Stimulated activated CD8-positive, alpha-beta memory T cell treated with anti-CD3 and anti-CD28 coated beads, Interleukin-15, amount 100 ng/mL, for 4 hours (primary cell): ENCODE measurements around the gene ACKR2.
A peak's percentile ranks its signal among the peaks of the same experiment; 100 is the strongest.
"Not testable (repeated sequence)": the region's sequence is repeated elsewhere in the genome, so short reads cannot be mapped to it uniquely, and the experiment has no call there.

Experiments used
- DNase-seq, 2 donors: peaks; one replicate each; pipeline ENCODE4 v3.0.0-alpha.2; 2020; ENCODE audit warnings: low read depth in 2 of 2

Gene ACKR2

GRCh38 chr3:42801048-42801620 is 8.1 kb upstream of the ACKR2 start:
- DNase-seq: no peak

GRCh38 chr3:42801784-42802183 is 7.5 kb upstream of the ACKR2 start:
- DNase-seq: no peak

DNA sequence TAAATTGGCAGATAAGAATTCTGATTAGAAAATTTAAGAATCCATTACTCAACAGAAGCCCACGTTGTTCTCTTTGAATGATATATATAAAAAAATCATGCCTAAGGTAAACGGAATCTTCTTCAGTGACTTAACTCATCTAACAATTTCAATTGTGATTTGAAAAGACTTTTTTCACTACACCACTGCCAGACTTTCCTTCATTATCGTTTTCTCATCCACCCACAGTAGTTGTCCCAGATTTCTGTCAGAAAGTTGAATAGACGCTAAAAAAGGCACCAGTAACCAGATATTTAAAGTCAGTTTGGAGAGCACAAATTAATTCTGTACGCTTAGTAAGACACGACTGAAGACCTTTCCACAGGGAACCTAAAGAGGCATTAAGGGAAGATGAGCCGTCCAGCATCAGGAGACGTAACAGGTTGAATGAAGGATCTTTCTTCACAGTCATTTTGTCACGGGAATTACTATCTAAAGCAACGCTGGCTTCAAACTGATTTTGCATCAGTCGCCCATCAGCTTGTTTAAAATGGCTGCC is 6.3 kb upstream of the ACKR2 start:
- no peak for DNase-seq

DNA sequence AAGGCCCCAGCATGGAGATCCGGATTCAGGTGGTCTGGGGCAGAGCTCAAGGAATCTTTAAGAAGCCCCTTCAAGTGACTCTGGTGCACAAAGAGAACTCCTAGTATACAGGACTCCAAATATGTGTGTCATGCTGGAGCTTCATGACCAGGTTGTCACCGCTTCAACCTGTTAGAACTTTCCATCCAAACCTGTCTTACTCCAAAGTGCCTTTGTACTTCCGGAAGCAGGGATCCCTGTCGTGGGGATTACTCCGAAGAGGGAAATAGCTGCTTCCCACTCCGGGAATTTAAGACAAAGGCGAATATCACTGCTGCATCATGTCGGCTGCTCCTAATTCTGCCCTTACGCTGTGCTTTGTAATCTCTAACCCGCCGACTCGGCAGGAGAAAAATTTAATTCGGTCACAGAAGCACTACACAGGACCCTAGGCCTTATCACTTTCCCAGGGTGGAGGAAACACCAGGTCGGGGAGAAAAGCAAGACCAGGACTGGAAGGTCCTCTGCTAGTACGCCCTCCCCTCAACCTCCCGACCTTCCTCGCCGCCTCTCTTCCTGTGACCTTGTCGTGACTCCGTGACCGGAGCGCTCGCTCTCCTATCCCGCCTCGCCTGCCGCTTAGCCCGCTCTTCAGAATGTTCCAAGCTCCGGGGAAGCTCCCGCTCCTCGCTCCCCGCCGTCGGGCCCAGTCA is 5.7 kb upstream of the ACKR2 start:
- no peak for DNase-seq

DNA sequence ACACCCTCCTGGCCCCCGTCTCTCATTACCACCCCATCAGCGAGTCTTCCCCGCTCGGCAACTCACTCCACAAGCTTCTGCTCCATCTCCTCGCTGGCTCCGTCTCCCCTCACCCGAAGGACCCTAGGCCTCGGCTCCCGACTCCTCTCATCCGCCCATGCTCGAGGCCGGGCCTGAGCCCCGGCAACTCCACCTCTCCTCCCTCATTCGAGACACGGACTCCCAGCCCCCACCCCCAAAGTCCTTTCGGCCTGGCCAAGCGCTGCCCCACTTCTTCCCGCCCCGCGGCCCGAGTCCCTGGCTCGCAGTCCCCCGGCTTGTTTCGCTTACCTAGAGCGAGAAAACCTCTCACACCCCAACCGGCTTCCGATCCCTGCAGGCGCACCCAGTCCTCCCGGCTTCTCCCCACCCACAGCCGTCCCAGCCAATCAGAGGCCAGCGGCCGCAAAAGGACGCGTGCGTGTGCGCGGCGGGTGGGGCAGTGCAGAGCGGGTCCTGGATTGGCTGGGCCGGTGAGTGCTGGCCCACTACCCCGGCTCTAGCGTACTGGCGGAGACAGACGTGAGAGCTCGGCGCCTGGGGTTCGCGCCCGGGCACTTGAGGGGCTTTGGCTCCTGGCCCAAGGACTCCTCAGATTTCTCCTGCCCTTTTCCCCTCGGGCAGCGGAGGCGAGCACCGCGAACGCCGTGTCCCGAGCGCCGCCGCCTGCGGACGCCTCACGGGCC is 5.0 kb upstream of the ACKR2 start, which contains the start of gene HIGD1A:
Gene HIGD1A, minus strand, starts transcription at position 385 of the 725 bp plus-strand sequence. CDS start 10,237 bp downstream, outside the sequence.
- peak; percentile 84 to 86 for DNase-seq

DNA sequence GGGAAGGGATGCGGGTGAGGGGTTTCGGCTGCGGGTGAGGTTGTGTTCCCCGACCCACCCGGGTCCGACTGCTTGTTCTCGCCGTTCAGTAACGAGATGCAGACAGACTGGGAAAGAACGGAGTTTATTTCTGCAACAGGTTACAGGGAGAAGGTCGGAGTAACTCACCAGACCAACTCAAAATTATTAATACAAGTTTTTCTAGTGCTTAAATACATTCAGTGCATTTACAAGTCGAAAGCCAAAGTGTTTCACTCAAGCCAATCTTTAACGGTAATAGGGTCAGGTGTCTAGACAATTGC is 4.5 kb upstream of the ACKR2 start:
- DNase-seq: no peak

- DNase-seq: no peak
These were observed 4.0 kb upstream of the ACKR2 start for GRCh38 chr3:42805141-42805821.

DNA sequence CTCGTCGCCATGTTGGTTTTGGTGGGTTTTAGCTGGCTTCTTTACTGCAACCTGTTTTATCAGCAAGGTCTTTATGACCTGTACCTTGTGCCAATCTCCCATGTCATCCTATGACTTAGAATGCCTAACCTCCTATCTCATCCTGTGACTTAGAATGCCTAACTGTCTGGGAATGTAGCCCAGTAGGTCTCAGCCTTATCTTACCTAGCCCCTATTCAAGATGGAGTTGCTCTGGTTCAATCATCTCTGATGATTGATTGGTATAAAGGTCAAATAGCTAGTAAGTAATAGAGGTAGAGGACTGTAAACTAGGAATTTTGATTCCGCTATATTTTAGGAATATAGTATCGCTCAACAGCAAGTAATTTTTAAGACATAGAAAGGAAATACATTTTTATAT is 1.3 kb upstream of the ACKR2 start:
- DNase-seq: no peak

GRCh38 chr3:42810706-42811105 is 1.5 kb downstream of the ACKR2 start:
- not testable (repeated sequence) for DNase-seq

- DNase-seq: not testable (repeated sequence)
These were observed 2.1 kb downstream of the ACKR2 start for GRCh38 chr3:42811118-42811883.

- DNase-seq: no peak
These were observed 5.0 kb downstream of the ACKR2 start for GRCh38 chr3:42814246-42814645.

GRCh38 chr3:42814914-42815507 is 5.8 kb downstream of the ACKR2 start:
- no peak for DNase-seq

DNA sequence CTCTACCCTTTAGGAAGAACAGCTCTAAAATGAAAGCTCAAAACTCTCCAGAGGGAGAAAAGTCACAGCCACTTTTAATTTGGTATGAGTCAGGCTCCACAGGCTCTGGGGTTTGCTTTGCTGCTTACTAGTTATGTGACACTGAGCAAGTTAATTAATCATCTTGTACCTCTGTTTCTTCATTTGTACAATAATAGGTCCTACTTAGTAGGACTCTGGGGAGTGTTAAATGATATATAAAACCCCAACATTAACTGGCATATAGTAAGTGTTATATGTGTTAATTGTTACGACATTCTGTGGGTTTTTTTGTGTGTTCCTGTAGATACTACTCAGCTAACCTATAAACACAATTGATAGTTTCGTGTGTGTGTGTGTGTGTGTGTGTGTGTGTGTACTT is 6.6 kb downstream of the ACKR2 start:
- DNase-seq: no peak

DNA sequence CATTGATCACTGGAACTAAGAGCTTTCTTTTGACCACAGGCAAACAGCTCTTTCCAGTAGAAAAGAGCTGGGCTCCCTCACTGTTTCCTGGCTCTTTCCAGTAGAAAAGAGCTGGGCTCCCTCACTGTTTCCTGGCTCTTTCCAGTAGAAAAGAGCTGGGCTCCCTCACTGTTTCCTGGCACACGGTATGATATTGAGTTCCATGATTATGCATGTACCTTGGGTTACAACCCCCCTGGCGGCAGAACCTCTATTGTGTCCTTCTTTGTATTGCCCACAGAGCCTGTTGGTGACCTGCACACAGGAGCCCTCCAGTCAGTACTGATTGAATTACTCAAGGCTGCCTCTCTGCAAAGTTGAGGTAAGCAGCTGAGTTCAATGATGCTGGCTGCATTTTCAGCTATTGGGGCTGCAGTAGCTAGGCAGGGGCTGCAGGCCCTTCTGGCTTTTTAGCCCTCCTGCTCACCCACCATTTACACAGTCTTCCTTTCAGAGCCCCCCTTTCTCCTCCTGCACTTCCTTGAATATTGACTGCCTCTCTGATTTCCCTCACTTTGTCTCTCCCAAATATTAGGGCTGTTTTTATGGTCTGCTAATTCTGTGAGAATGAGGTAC is 10.2 kb downstream of the ACKR2 start:
- DNase-seq: no peak

GRCh38 chr3:42820746-42821051 is 11.5 kb downstream of the ACKR2 start:
- DNase-seq: no peak

DNA sequence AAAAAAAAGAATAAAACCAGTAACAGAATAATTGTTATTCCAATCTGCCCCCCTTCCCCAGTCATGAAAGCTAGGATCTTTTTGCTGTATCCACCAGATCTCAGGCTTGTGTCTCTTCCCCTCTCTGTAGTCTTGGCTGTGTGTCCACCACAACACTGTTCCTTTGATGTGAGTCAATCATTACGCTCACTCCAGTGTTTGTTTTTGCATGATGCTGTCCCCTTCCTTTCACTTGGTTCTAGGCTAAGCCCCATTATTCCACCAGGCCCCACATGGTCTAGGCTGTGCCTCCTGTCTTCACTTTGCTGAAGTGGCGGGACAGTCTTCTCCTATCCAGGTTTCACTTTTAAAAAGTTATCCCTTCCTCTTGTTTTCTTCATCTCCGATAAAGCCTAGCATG is 13.6 kb downstream of the ACKR2 start:
- no peak for DNase-seq

DNA sequence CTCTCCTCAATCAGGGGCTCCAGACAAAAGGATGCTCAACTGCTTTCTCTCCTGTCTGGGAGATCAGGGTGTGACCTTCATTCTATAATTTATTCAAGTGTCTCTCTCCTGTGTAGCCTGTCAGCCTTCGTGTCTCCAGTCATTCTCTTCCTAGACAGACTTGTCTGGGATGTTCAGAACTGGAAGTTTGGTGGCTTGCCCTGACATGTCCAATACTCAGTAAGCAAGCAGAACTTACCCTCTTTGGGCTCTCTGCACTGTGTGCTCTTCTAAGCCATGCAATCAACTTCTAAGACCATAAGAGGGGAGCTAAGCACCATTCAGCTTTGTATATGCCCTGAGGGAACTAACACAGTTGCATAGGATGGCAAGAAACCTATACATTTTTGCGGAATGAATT is 14.1 kb downstream of the ACKR2 start:
- DNase-seq: no peak

GRCh38 chr3:42826141-42826540 is 16.9 kb downstream of the ACKR2 start:
- DNase-seq: no peak

DNA sequence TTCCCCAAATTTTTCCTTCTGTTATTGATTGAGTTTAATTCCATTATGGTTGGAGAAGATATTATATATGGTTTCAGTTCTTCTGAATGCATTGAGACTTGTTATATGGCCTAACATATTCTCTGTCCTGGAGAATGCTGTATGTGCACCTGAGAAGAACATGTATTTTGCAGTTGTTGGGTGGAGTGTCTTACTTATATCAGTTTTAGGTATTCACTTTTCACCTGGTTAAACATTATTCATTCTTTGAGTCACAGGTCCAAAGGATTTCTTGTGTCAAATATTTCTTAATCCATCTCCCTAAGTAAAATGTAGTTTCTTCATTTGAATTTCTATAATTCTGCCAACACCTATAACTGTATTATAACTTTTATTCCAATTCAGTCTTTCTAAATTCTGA is 17.8 kb downstream of the ACKR2 start:
- DNase-seq: no peak

DNA sequence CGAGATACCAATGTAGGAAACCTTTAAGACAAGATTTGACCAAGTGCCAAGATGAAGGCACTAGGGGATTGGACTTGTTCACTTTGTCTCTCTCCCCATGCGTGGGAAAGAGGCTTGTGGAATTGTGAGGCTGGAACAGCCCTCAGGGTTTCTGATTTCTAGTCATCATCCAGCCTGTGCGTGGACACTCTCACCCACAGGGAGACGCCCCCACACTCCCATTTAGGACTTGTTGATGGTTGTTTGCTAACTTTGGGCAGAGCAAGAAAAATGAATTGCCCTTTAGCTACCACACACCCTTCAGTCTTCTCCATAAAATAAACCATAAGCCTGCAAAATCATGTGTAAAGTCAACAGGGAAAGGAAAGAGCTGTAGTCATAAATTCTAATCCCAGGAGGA is 18.4 kb downstream of the ACKR2 start:
- DNase-seq: no peak

DNA sequence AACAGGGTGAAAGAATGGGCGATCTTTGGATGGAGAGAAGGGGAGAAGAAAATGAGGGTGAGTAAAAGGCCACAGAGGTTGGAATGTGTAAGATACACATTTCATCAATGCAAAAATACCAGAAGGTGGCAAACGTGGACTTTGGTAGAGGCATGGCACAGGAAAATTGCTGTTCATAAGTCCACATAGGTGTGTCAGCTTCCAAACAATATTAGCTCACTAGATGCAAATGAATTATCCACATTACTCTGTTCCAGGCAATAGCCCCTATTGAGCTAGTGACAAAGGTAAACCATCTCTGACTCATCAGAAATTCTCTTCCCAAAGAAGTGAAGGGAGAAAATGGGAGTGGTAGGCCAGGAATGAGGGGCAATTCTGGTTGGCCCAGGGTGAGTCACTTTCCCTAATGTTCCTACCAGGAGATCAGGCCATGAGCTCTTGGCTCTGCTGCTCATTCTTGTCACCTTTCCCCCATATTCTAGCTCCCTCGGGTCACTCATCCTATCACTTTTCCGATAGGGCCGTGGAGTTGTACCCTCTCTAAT is 19.9 kb downstream of the ACKR2 start:
- DNase-seq: no peak
